D341Med (cell line): ENCODE data around the gene CD36.

Experiments
- DNase-seq: peaks from one replicate; pipeline ENCODE4 v3.0.0; 2012; ENCODE audit warnings: low spot score

Gene CD36

GRCh38 chr7:80629023-80629422 lies 9.4 kb upstream of the CD36 start:
- DNase-seq = no peak

GRCh38 chr7:80630608-80631405 lies 7.6 kb upstream of the CD36 start:
- no peak for DNase-seq

- no peak for DNase-seq
Observed at GRCh38 chr7:80631421-80631820, 7.0 kb upstream of the CD36 start.

GRCh38 chr7:80632139-80632538 lies 6.3 kb upstream of the CD36 start:
- DNase-seq = no peak

- DNase-seq = no peak
Observed at GRCh38 chr7:80632819-80633218, 5.6 kb upstream of the CD36 start.

- no peak for DNase-seq
Observed at GRCh38 chr7:80634505-80634904, 3.9 kb upstream of the CD36 start.

GRCh38 chr7:80635533-80635932 lies 2.9 kb upstream of the CD36 start:
- no peak for DNase-seq

- no peak for DNase-seq
Observed at GRCh38 chr7:80635998-80636397, 2.4 kb upstream of the CD36 start.

GRCh38 chr7:80636709-80637108 lies 1.7 kb upstream of the CD36 start:
- DNase-seq = no peak

- DNase-seq = no peak
Observed at GRCh38 chr7:80637454-80637853, 988 bp upstream of the CD36 start.

GRCh38 chr7:80639011-80639410 lies 569 bp downstream of the CD36 start:
- DNase-seq = no peak

GRCh38 chr7:80640846-80641245 lies 2.4 kb downstream of the CD36 start:
- DNase-seq = no peak

GRCh38 chr7:80641548-80641947 lies 3.1 kb downstream of the CD36 start:
- DNase-seq = peak; percentile 48

GRCh38 chr7:80642871-80643270 lies 4.4 kb downstream of the CD36 start:
- no peak for DNase-seq

- no peak for DNase-seq
Observed at GRCh38 chr7:80643336-80643915, 5.0 kb downstream of the CD36 start.

- DNase-seq = no peak
Observed at GRCh38 chr7:80644054-80644453, 5.6 kb downstream of the CD36 start.

- DNase-seq = no peak
Observed at GRCh38 chr7:80646083-80646865, 7.8 kb downstream of the CD36 start.

- DNase-seq = no peak
Observed at GRCh38 chr7:80647436-80647835, 9.0 kb downstream of the CD36 start.

GRCh38 chr7:80648031-80648600 lies 9.7 kb downstream of the CD36 start:
- DNase-seq = no peak

- DNase-seq = no peak
Observed at GRCh38 chr7:80649011-80649410, 10.6 kb downstream of the CD36 start.

GRCh38 chr7:80650030-80650429 lies 11.6 kb downstream of the CD36 start:
- no peak for DNase-seq

- no peak for DNase-seq
Observed at GRCh38 chr7:80651471-80651870, 13.0 kb downstream of the CD36 start.

GRCh38 chr7:80653244-80653643 lies 14.8 kb downstream of the CD36 start:
- no peak for DNase-seq
